GM21786 (cell line): Measurements from ENCODE around the gene BICD1.

Source experiments
- ATAC-seq: cut with Tn5 transposase; IDR thresholded peaks from one replicate; pipeline ENCODE4 v1.9.1; 2021; ENCODE audit not compliant: unreplicated experiment

The BICD1 gene

DNA sequence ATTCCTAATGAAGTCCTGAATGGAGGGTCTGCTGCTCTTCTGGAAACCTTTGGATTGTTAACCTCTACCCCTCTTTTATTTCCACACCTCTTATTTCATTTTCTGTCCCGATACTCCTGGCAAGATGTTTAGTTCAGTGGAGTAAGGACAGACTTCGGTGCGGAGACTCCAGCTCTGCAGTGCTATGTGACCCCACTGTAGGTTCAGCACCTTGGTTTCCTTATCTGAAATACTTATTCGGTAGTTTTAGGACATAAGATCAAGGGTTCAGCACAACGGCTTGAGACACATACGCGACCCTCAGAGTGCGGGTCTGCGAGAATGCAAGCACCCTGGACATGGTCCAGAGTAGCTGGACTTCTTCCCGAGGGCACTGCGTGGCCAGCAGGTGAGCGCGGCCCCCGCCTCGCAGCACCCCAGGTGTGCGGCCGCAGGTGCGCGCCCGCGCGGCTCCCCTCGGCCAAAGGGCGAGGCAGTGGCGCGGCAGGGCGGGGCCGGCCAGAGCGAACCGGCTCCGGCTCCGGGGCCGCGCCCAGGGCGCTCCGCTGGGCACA is 292.2 kb downstream of the BICD1 start:
- ATAC-seq, result no peak

DNA sequence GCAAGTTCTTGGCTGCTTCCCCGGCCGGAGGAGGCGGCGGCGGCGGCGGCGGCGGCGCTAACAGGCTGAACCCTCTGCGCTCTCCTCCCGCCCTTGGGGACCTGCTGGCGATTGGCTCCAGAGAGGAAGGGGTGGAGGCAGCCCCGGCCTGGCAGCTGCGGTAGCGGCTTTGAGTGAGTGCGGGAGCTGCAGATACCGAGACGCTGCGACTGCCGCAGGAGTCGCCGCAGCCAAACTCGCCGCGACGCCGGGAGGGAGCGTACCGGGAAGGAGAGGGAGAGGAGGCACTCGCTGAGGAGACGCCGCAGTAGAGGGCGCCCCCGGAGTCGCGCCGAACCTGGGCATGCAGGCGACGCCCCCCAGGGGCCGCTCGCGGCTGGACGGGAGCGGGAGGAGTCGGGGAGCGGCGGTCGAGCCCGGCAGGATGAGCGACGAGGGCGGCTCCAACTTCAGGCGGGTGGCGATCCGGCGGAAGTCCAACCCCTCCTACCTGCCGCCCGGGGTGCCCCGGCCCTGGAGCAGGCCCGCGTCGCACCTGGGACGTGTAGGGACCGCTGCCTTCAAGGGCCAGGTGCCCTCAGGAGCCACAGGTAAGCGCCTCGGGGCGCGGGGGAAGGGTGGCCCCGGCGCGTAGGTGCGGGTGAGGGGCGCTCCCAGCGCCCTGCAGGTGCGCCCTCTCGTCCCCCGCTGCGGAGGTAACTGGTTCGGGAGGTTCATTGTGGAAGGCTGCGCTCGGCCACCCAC is 292.9 kb downstream of the BICD1 start, which contains the start of gene FGD4:
Gene FGD4, plus strand, starts transcription at position 189 of the 744 bp plus-strand sequence.
- peak; percentile 81 for ATAC-seq

GRCh38 chr12:32400114-32400672 is 293.5 kb downstream of the BICD1 start:
- no peak for ATAC-seq

- ATAC-seq, result no peak
These were observed 294.2 kb downstream of the BICD1 start for GRCh38 chr12:32400866-32401265.

GRCh38 chr12:32402170-32402569 is 295.5 kb downstream of the BICD1 start:
- ATAC-seq, result no peak

DNA sequence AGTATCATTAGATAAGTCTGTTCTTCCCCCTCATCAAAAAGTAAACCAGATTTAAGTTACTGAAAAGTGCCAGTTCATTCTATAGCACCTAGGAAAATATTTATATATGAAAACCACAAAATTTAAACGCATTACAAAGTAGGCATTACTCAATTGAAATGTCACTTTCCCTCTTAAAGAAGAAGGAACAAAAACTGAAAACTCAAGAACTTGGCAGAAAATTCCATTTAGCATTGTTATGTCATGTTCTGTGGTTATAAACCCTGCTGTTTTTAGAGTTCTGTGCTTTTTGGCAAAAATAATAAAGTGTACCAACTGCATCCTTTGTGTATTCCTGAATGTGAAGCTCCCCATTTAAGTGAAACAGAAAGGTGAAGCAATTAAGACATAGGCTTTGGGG is 296.3 kb downstream of the BICD1 start:
- no peak for ATAC-seq

DNA sequence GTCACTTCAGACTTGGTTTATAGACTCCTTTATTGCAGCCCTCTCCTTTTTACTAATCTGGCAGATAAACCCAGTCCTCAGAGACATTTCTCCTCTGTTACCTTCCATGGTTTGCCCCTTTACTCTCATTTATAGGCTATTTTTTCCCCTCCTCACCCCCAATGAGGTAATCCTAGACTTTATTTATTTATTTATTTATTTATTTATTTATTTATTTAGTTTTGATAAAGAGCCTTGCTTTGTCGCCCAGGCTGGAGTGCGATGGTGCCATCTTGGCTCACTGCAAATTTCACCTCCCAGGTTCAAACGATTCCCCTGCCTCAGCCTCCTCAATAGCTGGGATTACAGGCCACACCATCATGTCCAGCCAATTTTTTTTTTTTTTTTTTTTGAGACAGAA is 301.1 kb downstream of the BICD1 start:
- ATAC-seq, result no peak

GRCh38 chr12:32413412-32413811 is 306.8 kb downstream of the BICD1 start:
- ATAC-seq, result no peak

GRCh38 chr12:32418221-32418620 is 311.6 kb downstream of the BICD1 start:
- no peak for ATAC-seq

DNA sequence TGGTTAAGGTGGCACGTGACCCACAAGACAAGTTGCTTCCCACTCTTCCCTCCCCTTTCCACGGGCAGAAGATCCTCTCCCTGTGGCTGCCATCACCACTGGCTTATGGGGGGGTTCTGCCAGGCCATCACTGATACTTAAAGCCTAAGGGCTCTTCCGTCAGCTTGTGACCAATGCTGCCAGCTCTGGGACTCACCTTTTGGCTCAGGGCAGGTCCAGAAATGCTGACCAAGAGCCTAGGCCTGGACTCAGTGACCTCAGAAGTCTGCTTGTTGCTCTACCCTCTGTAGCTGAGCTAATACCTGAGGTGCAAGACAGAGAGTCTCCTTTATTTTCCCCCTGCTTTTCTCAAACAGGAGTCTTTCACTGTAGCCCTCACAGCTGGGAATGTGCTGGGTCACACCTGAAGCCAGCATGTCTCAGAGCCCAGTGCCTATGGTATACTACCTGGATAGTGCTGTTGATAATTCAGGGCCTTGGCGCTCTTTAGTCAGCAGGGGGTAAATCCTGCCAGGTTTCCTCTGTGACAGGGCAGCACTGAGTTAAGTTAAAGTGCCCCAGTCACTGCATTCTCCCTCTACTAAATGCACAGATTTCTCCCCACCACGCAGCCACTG is 312.4 kb downstream of the BICD1 start:
- no peak for ATAC-seq

GRCh38 chr12:32419520-32419960 is 312.9 kb downstream of the BICD1 start:
- ATAC-seq, result peak; percentile 69

DNA sequence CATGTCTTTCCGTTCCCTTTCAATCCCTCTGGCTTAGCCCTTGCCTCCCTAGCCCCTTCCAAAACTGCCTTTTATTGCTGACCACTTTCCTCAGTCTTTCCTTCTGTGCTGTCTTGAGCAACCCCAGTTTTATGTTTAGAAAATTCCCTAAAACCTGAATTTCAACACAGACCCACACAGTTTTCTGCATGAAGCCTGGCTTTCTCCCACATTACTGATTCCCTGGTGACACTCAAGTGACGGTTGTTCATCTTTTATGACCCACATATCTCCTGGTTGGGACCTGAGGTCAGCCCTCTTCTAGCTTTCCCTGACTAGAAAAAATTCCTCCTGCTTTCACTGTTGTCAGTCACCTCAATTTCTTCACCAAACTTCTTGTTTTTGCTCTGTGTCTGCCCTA is 313.7 kb downstream of the BICD1 start:
- no peak for ATAC-seq

DNA sequence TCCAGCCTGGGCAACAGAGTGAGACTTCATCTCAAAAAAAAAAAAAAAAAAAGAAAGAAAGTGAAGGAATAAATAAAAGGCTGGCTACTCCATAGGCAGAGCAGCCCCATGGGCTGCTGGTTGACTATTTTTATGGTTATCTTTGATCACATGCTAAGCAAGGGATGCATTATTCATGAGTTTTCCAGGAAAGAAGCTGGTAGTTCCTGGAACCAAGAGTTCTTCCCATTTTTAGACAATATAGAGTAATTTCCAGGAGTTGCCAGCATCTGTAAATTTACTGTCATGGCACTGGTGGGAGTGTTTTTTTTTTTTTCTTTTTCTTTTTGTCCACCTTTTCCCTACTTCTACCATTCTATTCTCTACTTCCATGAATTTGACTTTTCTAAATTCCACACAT is 316.9 kb downstream of the BICD1 start:
- no peak for ATAC-seq

- ATAC-seq, result no peak
These were observed 324.4 kb downstream of the BICD1 start for GRCh38 chr12:32431025-32431424.
